GM21528 (cell line): ENCODE results near the gene TAF3.

Experiments used
- ATAC-seq: cut with Tn5 transposase; IDR thresholded peaks from one replicate; pipeline ENCODE4 v1.9.1; 2021; ENCODE audit warnings: mild to moderate bottlenecking, moderate library complexity; ENCODE audit not compliant: unreplicated experiment, low FRiP score

Gene TAF3

GRCh38 chr10:8053446-8054243 lies 235.3 kb downstream of the TAF3 start:
- peak; percentile 44 for ATAC-seq

GRCh38 chr10:8054244-8054493 lies 235.9 kb downstream of the TAF3 start:
- ATAC-seq, result peak; percentile 10

GRCh38 chr10:8054494-8055407 lies 236.4 kb downstream of the TAF3 start, which contains the start of gene GATA3:
TSS of gene GATA3 (plus strand) at chr10:8054688. CDS start at chr10:8055656, 968 bp downstream.
- peak; percentile 53 for ATAC-seq

DNA sequence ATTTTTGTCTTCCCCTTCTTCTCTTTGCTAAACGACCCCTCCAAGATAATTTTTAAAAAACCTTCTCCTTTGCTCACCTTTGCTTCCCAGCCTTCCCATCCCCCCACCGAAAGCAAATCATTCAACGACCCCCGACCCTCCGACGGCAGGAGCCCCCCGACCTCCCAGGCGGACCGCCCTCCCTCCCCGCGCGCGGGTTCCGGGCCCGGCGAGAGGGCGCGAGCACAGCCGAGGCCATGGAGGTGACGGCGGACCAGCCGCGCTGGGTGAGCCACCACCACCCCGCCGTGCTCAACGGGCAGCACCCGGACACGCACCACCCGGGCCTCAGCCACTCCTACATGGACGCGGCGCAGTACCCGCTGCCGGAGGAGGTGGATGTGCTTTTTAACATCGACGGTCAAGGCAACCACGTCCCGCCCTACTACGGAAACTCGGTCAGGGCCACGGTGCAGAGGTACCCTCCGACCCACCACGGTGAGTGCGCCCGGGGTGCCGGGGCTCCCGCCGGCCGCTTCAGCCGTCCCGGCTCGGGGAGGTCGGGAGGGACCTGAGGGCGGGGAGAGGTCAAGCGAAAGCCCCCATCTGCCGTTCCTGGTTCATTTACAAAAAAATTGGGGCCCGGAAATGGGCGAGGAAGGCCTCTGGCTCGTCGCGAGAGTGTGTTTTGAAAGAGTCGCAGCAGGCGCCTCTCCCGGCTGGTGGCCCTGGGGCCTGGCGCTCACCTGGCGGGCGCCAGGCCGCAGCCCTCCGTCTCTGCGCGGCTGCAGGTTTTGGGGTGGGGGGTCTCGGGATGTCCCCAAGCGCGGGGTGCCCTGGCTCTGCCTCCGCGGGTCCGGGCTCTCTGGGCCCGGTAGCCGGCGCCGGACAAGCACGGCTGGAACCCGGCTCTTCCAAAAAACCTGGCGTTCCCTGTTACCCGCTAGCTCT lies 237.4 kb downstream of the TAF3 start:
- ATAC-seq, result no peak

GRCh38 chr10:8056378-8056777 lies 238.1 kb downstream of the TAF3 start:
- ATAC-seq, result no peak

GRCh38 chr10:8056871-8057331 lies 238.6 kb downstream of the TAF3 start:
- peak; percentile 18 for ATAC-seq

DNA sequence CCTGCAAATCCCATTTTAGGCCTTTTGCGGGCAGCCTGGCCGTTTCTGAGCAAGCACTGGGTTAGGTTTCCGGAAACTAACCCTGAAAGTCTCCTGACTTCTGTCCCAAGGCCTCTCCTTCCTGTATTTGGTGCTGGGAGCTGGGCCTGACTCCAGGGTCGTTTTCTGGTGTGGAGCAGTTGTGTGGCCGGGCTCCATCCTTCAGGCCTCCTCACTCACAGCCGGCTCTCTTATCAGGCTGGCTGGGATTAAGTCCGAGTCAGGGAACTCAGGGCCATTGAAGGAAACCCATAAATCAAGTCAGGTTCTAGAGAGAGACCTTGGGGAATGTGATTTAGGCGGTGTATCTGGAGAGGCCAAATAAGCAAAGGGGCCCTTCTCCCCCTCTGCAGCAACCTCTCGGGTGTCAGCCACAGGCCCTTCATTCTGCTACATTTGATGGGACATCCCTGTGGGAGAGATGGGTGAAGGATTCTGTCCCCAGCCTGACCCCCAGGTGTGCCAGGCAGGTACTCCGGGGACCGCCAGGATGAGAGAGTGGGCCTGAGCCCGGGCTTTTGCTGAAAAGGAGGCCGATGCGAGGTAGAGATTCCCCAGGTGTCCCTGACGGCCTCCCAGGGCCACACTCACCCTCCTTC lies 239.4 kb downstream of the TAF3 start:
- ATAC-seq, result no peak

DNA sequence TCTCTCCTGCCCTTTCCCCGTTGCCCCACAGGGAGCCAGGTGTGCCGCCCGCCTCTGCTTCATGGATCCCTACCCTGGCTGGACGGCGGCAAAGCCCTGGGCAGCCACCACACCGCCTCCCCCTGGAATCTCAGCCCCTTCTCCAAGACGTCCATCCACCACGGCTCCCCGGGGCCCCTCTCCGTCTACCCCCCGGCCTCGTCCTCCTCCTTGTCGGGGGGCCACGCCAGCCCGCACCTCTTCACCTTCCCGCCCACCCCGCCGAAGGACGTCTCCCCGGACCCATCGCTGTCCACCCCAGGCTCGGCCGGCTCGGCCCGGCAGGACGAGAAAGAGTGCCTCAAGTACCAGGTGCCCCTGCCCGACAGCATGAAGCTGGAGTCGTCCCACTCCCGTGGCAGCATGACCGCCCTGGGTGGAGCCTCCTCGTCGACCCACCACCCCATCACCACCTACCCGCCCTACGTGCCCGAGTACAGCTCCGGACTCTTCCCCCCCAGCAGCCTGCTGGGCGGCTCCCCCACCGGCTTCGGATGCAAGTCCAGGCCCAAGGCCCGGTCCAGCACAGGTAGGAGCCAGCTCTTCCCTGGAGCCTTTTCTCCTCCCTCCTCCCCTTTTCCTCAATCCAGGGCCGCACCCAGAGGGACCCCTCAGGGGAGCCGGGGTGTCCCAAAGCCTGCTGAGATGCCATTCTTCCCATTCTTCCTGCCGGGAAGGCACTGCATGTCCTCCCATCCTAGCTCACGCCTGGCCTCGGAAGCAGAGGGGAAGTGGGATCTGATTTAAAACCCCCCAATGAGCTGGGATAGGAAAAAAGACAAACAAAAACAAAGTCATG lies 240.2 kb downstream of the TAF3 start:
- ATAC-seq, result no peak

DNA sequence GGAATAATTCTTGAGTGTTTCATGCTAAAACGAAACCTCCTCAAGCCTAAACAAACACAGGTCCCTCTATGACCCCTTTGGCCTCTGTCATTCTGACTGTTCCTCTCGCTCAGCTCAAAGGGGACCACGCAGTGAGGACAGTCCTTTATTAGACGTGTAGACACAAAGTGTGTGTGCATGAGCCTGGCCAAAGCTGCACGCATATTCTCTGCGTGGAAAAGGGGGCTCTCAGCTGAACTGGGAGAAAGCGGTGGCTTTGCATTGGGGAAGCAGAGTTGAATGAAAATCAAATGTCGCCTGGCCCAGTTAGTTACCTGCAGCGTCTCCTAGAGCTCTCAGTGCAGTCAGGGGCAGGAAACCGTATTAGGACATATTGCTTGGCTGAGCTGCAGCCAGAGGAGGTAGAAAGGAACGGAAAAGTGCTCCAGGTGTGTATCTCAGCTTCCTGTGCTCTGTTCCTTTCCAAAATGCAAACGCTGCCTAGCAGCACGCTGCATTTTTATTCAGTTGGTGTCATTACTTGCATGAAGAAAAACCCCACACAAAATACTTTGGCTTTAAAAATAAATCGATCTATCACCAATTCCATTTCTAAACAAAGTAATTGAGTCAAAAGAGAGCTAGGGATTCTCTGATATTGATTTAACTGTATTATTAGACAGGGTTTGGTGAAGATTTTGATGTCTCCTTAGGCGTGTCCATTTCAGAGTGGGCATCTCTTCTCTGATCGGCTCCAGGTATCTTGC lies 241.1 kb downstream of the TAF3 start:
- ATAC-seq, result no peak

GRCh38 chr10:8060010-8060703 lies 241.9 kb downstream of the TAF3 start:
- peak; percentile 50 for ATAC-seq

DNA sequence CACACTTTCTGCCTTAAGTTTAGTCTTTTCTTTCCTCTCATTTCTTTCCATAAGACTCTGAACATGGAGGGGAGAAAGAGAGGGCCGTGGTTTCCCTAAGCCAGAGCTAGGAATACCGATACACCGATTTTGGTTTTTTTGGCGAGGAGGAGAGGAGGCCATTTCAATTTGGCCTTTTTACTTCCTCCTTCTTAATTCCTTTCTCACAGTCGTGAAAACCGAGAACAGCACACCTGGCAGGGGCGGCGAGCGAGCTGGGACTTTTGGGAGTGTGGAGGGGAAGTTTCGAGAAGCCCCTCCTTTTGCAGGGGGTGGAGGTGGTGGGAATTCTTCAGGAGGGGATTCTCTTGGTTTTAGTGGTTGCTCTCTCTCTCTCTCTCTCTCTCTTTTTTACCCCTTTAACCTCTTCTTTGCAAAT lies 242.4 kb downstream of the TAF3 start:
- no peak for ATAC-seq

GRCh38 chr10:8061274-8062211 lies 243.2 kb downstream of the TAF3 start:
- ATAC-seq, result no peak

DNA sequence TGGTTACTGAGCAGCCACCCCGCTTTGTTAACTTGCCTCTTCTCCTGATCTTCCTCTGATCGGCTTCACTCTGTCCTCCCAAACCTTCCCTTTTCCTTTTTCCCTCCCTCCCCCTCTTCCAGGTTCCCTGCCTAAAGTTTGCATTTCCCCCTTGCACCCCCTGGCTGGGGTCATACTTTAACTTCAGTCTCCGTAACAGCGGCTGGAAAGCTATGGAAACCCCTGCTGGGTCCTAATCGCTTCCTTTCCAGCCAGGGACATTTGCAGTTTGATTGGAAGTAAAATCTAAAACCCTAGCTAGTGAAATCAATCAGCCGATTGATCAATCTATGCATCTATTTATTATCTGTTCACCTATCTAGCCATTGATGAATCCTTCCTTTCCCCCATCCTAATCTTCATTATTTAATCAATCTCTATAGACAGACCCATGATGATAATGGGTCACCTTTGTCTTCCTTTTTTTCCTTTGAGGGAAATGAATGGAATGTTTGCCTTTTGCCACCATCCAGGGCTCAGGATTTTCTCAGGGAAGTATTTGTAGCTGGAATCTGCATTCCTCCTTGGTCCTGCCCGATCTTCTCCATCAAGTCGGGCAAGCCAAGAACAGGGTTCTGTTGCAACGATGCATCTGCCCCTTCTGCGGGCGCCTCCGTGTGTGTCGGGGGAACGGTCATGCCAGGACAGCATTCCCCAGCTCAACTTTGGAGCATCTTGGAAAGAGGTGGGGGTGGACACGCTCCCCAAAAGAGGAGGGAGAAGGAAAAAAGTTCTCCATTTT lies 245.0 kb downstream of the TAF3 start:
- ATAC-seq, result no peak

DNA sequence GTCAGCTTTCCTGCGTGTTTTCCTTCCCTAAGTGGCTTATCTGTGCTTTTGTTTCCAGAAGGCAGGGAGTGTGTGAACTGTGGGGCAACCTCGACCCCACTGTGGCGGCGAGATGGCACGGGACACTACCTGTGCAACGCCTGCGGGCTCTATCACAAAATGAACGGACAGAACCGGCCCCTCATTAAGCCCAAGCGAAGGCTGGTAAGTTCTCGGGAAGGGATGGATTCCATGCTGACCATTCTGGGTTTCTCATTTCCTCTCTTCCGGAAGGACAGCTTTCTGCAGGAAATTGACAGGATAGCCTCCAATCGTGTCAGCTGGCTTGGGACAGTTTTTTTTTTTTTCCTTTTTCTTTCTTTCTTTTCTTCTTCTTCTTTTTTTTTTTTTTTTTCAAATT lies 245.6 kb downstream of the TAF3 start:
- no peak for ATAC-seq

GRCh38 chr10:8064436-8064835 lies 246.1 kb downstream of the TAF3 start:
- no peak for ATAC-seq

DNA sequence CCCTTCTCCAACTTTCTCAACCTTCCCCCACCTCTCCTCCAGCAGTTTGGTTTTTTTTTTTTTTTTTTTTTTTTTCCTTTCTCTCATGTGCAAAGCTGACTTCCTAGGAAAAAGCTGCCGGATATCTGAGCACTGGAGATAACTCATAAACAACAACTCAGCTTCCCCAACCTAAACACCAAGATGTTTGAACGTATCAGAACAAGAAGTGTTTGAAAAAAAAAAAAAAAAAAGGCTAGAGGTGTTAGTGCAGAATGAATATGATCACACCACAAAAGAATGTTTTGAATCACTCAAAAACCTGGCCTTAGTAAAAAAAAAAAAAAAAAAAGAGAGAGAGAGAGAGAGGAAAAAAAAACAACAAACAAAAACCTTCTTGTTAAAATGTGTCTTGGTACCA lies 247.3 kb downstream of the TAF3 start:
- no peak for ATAC-seq
